IMR-90 (cell line): Measurements from ENCODE around the gene S100A3. TPM values are rescaled to one million over a fixed set of nuclear protein-coding genes. Genes with fewer than 3 reads are reported as not detected.

Experiments
- BHLHE40 ChIP-seq: fragments of 150-350 bp; IDR thresholded peaks from 2 replicates; pipeline ENCODE4 v1.6.1; 2016; ENCODE audit warnings: mild to moderate bottlenecking, low read depth, low read length
- CHD1 ChIP-seq: IDR thresholded peaks from 2 replicates; pipeline ENCODE4 v1.6.1; 2012; ENCODE audit warnings: low read depth, low read length, improper control_type of control experiment
- MAFK ChIP-seq: IDR thresholded peaks from 2 replicates; pipeline ENCODE4 v1.6.1; 2012; ENCODE audit warnings: low read depth, low read length, improper control_type of control experiment
- RCOR1 ChIP-seq: IDR thresholded peaks from 2 replicates; pipeline ENCODE4 v1.6.1; 2012; ENCODE audit warnings: mild to moderate bottlenecking, low read length, improper control_type of control experiment; ENCODE audit not compliant: insufficient replicate concordance
- SMC3 ChIP-seq: fragments of 150-350 bp; IDR thresholded peaks from 2 replicates; pipeline ENCODE4 v1.6.1; 2016; ENCODE audit warnings: low read depth, mild to moderate bottlenecking, antibody characterized with exemption, low read length, moderate library complexity
- polyA plus RNA-seq, 3 experiments: library from polyadenylated mRNA; depleted of rRNA; stranded (reverse); fragments of >200 nt; gene quantifications; 2 replicates each; pipeline ENCODE4 v1.2.3, GENCODE V29; 2012; ENCODE audit warnings: low replicate concordance in 1 of 3
- total RNA-seq: library from RNA; depleted of rRNA; stranded (reverse); fragments of >200 nt; gene quantifications from 2 replicates; pipeline ENCODE4 v1.2.3, GENCODE V29; 2012
- TF ChIP-seq, protein P1 (sequence below): conservative IDR thresholded peaks from 2 replicates; pipeline ENCODE4 v1.5.1; 2012; ENCODE audit warnings: mild to moderate bottlenecking, low read depth, low read length, improper control_type of control experiment

S100A3 gene
- total and polyA plus RNA-seq, 2 of the 4 experiments (the other 2 are of a cell fraction) = 2.9 to 4.5 TPM

GRCh38 chr1:153550398-153550758 is 1.3 kb upstream of the S100A3 start (continued):
- TF ChIP-seq, protein P1, sequence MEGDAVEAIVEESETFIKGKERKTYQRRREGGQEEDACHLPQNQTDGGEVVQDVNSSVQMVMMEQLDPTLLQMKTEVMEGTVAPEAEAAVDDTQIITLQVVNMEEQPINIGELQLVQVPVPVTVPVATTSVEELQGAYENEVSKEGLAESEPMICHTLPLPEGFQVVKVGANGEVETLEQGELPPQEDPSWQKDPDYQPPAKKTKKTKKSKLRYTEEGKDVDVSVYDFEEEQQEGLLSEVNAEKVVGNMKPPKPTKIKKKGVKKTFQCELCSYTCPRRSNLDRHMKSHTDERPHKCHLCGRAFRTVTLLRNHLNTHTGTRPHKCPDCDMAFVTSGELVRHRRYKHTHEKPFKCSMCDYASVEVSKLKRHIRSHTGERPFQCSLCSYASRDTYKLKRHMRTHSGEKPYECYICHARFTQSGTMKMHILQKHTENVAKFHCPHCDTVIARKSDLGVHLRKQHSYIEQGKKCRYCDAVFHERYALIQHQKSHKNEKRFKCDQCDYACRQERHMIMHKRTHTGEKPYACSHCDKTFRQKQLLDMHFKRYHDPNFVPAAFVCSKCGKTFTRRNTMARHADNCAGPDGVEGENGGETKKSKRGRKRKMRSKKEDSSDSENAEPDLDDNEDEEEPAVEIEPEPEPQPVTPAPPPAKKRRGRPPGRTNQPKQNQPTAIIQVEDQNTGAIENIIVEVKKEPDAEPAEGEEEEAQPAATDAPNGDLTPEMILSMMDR = no peak
- TF ChIP-seq MAFK (no peak), RCOR1 (no peak), BHLHE40 (no peak), CHD1 (no peak), SMC3 (no peak)
